ENCODE results near the gene CELF2.

Gene CELF2

DNA sequence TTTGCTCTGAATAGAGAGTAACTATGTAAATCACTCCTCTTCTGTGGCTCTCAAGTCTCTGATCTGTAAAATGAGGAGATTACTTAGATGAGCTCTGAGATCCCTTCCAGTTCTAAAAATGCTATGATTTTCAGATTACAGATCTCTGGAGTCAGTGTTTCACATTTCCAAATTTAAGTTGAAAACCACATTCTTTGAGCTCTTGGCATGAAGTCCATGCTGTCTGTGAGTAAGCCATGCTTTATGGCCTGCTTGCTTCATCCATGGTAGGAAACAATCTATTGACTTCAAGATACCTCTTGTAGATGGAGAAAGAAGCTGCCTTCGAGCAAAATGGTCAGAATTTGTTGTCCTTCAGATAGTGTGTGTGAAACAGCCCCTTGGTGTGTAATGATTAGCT is 64.9 kb downstream of the CELF2 start:
- DNase-seq (ENCODE audit: low spot score in 2 of 2): no peak
- ATAC-seq: no peak
- Mint-ChIP-seq H3K9me3 (no peaks in the 10 kb centered on the region), H3K36me3 (no peaks in the 10 kb centered on the region), H3K4me3 (no peak overlapping the region), H3K4me1 (no peaks in the 10 kb centered on the region), H3K27ac (no peak overlapping the region)

DNA sequence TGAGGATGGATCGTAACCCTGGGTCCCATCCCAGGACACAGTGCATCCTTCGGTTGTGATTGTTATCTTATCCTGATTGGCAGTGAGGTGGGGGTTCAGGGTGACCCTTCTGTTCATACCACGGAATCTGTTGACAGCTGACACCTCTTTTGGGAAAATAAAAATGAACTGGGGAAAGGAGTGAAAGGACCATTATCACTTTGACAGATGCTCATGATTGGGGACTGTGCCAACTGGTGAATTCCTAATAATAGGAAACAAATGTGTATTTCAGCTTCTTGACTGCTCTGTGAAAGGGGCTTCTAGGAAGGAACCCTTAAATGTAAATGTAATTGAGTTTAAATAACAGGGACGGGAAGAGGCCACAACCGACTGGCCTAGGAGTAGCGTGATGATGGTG is 65.4 kb downstream of the CELF2 start:
- DNase-seq (ENCODE audit: low spot score in 2 of 2) (no peak), ATAC-seq (no peak)
- Mint-ChIP-seq H3K36me3 (no peaks in the 10 kb centered on the region), H3K9me3 (no peaks in the 10 kb centered on the region), H3K4me1 (no peaks in the 10 kb centered on the region), H3K4me3 (no peak overlapping the region), H3K27ac (no peak overlapping the region)

DNA sequence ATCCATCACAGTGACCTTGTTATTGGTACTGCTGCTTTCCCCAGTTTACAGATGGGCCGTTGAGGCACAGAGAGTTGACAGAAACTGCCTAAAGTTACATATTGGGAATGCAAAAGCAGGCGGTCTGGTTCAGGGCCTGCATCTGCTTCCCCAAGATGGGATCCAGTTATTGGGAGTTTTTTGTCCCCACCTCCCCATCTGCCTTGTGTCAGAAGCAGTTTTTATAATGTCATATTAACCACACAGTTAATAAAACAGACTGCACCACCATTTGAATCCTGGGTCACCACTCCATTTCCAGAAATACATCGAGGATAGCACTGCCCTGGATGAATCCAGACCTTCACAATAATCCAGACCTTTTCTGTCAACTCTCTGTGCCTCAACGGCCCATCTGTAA is 67.9 kb downstream of the CELF2 start:
- H3K36me3 Mint-ChIP-seq: no peaks in the 10 kb centered on the region
- DNase-seq (ENCODE audit: low spot score in 2 of 2) (no peak), ATAC-seq (no peak)
- H3K9me3 Mint-ChIP-seq: no peaks in the 10 kb centered on the region
- H3K27ac Mint-ChIP-seq: no peak overlapping the region
- no peaks in the 10 kb centered on the region for H3K4me1 Mint-ChIP-seq
- no peak overlapping the region for H3K4me3 Mint-ChIP-seq

DNA sequence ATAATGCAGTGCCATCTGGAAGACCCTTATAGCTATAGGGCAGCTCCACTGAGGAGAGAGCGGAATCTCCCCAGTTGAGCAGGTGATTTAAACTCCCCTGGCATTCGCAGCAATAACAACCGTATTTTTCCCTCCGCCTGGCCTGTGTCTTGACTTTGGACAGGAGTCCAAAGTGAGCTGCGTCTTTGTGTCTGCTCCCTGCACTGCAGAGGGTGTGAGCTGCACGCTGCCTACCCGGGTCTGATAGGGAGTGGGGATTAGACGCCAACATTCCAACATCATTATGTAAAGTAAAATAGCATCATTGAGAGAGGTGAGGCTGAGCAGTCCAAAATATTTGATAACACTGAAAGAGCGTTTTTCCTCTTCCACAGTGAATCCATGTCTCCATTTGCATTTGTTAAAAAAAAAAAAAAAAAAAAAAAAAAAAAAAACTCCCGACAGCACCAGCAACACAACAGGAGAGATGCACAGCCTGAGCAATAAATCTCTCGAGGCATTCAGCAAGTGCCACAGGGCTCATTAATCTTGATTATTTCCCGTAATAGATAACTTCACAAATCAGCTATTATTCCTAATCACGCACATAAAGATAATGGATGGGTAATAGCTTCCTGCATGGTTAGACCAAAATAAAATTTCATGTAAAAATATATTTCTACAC is 68.6 kb downstream of the CELF2 start:
- no peak overlapping the region for H3K27ac Mint-ChIP-seq
- no peaks in the 10 kb centered on the region for H3K4me1 Mint-ChIP-seq

DNA sequence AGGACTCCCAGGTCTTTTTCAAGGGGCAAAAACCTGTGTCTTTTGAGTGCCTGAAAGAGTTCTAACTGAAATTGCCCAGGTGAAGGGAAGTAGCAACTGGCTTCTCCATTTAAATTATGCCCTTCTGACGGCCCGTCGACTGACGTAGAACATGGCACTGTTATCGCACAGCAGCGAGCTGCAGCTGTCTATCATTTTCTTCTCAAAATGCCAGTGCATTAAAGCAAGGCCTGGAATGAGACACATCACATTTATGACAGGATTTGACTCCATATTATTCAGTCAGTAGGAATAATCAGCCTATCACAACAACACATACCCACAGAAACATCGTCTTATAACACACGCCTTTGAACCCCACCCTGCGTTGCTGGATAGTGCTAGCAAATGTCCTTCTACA is 69.7 kb downstream of the CELF2 start:
- no peaks in the 10 kb centered on the region for H3K36me3 Mint-ChIP-seq
- H3K4me3 Mint-ChIP-seq: no peak overlapping the region
- H3K9me3 Mint-ChIP-seq: no peaks in the 10 kb centered on the region
- no peak overlapping the region for H3K27ac Mint-ChIP-seq
- peaks cover 6% of the 10 kb centered on the region for H3K4me1 Mint-ChIP-seq
- ATAC-seq: no peak
- DNase-seq (ENCODE audit: low spot score in 2 of 2): no peak

More for the DNA sequence above, 68.6 kb downstream of the CELF2 start:
- Mint-ChIP-seq H3K9me3 (no peaks in the 10 kb centered on the region), H3K36me3 (no peaks in the 10 kb centered on the region), H3K4me3 (no peak overlapping the region)
- DNase-seq (ENCODE audit: low spot score in 2 of 2) (no peak), ATAC-seq (no peak)

DNA sequence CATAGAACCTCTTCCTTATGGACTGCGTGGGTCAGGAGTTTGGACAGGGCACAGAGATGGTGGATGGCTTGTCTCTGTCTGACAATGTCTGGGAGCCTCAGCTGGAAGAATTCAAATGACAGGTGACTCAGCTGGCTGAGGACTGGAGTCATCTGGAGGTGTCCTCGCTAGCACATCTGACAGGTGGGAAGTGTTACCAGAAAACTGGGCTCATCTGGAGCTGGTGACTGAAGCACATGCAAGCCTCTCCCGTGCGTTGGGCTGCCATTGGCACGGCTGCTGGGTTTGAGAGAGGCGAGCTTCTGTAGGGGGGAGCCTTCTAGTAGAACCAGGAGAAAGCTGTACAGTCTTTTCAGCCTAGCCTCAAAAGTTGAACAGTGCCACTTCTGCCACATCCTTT is 71.0 kb downstream of the CELF2 start:
- DNase-seq (ENCODE audit: low spot score in 2 of 2) (no peak), ATAC-seq (no peak)
- peaks cover 6% of the 10 kb centered on the region for H3K4me1 Mint-ChIP-seq
- no peaks in the 10 kb centered on the region for H3K9me3 Mint-ChIP-seq
- no peaks in the 10 kb centered on the region for H3K36me3 Mint-ChIP-seq
- no peak overlapping the region for H3K27ac Mint-ChIP-seq
- no peak overlapping the region for H3K4me3 Mint-ChIP-seq

DNA sequence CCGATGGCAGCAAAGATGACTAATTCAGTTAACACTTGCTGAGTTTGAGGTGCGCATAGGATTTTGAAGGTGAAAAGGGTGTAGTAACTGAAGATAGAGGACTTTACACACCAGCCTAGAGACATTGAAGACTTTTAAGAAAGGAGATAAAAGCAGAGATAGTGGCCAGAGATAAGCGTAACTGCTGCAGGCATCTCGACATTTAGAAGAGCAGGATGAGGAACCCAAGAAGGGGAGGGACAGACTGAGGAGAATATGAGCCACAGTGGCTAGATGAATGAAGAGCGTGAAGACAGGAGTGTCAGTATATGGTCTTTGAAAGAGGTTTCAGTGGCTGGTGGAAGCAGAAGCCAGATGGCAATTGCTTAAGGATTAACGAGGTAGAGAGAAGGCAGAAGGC is 71.6 kb downstream of the CELF2 start:
- H3K36me3 Mint-ChIP-seq: no peaks in the 10 kb centered on the region
- ATAC-seq: no peak
- no peak overlapping the region for H3K27ac Mint-ChIP-seq
- H3K9me3 Mint-ChIP-seq: no peaks in the 10 kb centered on the region
- peaks cover 6% of the 10 kb centered on the region for H3K4me1 Mint-ChIP-seq
- no peak overlapping the region for H3K4me3 Mint-ChIP-seq
- DNase-seq (ENCODE audit: low spot score in 2 of 2): no peak

DNA sequence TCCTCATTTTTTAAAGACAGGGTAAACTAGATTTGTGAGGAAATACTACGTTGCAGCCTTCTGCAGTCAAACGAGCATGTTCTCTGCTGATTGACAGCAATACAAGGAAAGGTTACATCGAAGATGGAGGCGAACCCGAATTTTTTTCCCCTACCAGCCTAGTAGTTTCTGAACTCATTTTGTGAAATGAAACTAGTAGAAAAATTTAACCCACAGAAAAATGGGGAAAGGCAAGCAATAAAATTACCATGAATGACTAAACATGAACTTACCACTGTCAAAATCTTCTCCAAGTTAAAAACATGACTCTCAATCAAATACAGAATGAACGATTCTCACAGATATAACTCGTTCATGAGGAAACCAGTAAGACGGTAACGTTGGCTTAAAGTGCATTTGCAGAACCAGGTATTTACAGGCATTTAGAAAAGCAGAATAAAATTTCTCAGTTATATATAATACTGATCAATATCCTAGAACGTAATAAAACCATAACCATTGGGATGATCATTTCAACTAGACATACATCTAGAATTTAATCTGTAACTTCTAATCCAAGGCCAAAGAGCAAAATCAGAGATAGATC is 73.9 kb downstream of the CELF2 start:
- no peak overlapping the region for H3K4me3 Mint-ChIP-seq
- no peaks in the 10 kb centered on the region for H3K9me3 Mint-ChIP-seq
- no peaks in the 10 kb centered on the region for H3K36me3 Mint-ChIP-seq
- peaks cover 6% of the 10 kb centered on the region for H3K4me1 Mint-ChIP-seq
- DNase-seq (ENCODE audit: low spot score in 2 of 2) (no peak), ATAC-seq (peak; percentile 54)
- no peak overlapping the region for H3K27ac Mint-ChIP-seq

DNA sequence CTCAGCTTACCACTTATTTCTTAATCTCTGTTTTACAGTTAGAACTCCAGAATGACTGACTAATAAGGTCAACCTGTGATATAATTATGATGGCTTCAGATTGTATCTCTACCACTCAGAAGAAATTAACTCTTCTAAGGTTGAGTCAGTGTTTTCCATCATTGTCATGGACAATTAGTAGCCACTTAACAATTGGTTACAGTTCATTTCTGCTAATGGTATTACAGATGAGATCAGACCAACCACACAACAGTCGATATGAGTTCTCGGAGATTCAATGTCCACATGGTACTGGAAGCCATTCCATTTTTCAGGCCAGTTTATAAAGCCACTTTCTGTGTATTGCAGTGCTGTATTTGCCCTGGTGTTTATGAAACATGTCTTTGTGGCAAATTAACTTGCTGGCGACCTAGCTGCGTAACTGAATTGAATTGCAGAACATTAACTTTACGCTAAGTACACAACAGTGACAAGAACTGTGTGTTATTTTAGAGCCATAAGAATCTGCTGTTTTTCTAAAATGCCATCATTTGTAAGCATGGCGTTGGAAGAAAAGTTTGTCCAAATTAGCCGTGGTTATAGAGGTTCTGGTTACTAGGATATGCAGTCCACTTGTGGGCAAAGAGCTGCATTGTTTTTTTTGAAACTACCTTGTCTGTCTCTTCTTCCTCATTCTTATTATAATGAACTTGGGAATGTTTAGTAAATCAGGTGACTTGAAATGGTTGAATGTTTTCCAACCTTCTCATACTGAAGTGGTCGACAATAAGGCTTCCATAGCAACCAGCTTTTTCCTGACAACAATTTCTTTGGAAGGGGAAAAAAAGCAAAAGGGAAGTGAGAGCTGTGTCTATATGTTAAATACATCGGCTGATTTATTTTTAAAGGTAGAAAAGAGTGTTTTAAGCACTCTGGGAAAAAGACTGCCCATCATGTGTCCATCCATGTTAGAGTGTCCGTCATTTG is 76.4 kb downstream of the CELF2 start:
- Mint-ChIP-seq H3K9me3 (no peaks in the 10 kb centered on the region), H3K4me1 (peaks cover 6% of the 10 kb centered on the region), H3K36me3 (no peaks in the 10 kb centered on the region), H3K4me3 (no peak overlapping the region), H3K27ac (no peak overlapping the region)
- ATAC-seq (peak; percentile 39), DNase-seq (ENCODE audit: low spot score in 2 of 2) (no peak)

DNA sequence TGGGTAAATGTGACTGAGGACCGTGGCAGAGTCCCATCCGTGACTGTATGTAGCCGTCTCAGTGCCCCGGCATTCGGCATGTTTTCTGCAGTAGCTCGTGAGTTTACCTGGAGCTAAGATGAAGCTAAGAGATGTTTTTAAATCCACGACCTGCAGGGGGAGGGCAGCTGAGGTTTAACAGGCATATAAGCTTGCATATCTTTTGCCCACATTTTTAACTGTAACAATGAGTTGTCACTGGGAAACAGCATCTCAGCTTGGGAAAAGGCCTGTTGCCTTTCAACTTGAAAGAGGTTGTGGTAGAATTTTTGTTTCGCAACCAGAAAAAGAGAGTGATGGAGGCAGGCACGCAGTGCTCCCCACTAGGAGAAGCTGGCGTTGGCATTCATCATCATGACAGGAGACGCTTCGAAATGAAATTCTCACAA is 77.7 kb downstream of the CELF2 start:
- H3K9me3 Mint-ChIP-seq: no peaks in the 10 kb centered on the region
- peaks cover 6% of the 10 kb centered on the region for H3K4me1 Mint-ChIP-seq
- ATAC-seq (no peak), DNase-seq (ENCODE audit: low spot score in 2 of 2) (no peak)
- H3K4me3 Mint-ChIP-seq: no peak overlapping the region
- H3K36me3 Mint-ChIP-seq: no peaks in the 10 kb centered on the region
- H3K27ac Mint-ChIP-seq: no peak overlapping the region

DNA sequence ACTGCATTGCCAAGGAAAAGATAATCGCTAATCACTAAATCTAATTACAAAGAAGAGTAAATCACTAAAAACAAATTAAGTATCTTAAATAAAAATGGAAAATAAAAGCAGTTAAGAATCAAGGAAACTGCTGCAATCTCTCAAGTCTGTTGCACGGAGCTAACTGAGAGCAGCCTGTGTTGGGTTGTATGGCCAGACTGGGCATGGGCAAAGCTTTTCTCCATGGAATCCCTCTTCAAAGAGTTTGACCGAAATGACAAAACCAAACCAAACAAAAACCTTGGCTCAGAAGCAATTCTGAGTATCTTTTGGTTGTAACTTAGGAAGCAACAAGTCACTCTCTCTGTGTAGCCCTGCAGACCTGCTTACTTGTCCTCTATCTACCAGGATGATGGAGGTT is 78.8 kb downstream of the CELF2 start:
- Mint-ChIP-seq H3K4me3 (no peak overlapping the region), H3K9me3 (no peaks in the 10 kb centered on the region), H3K27ac (no peak overlapping the region), H3K4me1 (peaks cover 5% of the 10 kb centered on the region), H3K36me3 (no peaks in the 10 kb centered on the region)
- ATAC-seq: no peak
- DNase-seq (ENCODE audit: low spot score in 2 of 2): no peak

DNA sequence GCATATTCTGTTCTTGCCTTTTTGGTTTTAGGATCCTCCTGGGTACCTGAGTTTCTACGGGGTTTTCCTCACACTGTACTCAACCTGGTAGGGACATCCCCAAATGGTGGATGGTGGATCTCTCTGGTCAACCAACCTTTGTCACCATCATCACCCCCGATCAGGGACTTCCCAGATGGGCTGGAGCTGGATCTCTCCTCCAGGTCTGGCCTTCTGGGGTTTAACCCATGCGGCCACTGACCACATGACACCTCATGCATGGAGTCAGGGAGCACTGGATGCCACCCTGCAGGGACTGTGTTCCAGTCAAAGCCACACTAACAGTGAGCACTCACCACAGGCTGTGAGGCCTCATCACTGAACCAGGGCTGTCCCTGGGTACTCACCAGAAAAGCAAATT is 80.0 kb downstream of the CELF2 start:
- Mint-ChIP-seq H3K27ac (no peak overlapping the region), H3K9me3 (no peaks in the 10 kb centered on the region), H3K4me3 (no peak overlapping the region), H3K36me3 (no peaks in the 10 kb centered on the region), H3K4me1 (no peaks in the 10 kb centered on the region)
- ATAC-seq: peak; percentile 81
- no peak for DNase-seq (ENCODE audit: low spot score in 2 of 2)

DNA sequence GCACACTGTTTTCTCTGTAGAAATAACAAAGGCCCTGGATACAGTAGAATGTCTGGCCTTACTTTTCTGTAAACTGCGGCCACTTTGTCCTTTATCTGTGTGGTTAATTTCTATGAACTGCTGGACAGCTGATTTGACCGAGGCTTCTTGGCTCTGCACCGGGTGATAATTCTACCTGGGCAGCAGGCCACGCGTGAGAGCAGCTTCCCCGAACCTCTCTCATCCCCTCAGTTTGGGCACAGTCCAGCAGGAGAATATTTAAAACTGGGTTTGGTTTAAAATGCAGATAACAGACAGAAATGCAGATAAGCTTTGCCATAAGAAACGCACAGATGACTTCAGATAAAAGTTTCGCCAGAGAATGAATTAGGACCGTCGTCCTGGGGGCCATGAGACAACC is 81.0 kb downstream of the CELF2 start:
- no peak overlapping the region for H3K4me3 Mint-ChIP-seq
- H3K9me3 Mint-ChIP-seq: no peaks in the 10 kb centered on the region
- DNase-seq (ENCODE audit: low spot score in 2 of 2): no peak
- no peaks in the 10 kb centered on the region for H3K4me1 Mint-ChIP-seq
- no peak for ATAC-seq
- no peak overlapping the region for H3K27ac Mint-ChIP-seq
- no peaks in the 10 kb centered on the region for H3K36me3 Mint-ChIP-seq

DNA sequence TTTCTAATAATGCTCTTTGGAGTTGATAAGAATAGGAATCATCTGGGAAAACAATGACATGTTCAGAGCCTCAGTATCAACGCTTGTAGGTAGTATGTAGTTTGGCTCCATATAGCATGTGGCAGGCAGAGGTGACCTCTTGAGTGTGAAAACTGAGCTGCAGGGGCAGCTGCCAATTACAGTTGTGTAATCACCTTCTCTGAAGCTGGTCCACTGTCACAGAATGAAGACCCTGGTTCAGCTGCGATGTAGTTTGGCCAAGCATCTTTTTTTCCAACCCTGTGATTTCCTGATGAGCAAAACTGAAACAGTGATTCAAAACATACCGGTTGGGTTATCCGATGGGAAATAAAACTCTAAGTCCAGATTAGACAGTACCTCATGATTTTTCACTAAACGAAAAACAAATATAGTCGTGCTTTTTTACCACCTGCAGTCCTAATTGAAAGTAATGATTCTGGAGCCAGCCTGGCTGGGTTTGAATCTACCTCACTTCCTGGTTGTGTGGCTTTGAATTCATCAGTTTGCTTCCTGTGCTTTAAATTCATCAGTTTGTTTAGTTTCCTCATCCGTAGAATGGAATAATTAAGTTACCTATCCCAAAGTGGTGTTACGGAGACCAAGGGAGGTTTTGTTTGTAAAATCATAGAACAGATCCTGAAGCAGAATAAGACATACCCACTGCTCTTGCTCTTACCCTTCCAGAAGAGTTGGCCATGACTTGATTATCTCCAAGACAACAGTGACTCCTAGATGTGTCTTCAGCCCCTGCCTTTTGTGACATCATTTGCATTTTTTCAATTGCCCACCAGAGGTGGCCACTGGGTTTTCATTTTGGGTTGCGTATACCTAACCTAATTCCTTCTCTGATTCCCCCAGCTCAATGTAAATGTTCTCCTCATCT is 87.4 kb downstream of the CELF2 start:
- DNase-seq (ENCODE audit: low spot score in 2 of 2): no peak
- no peaks in the 10 kb centered on the region for H3K36me3 Mint-ChIP-seq
- peaks cover 10% of the 10 kb centered on the region for H3K4me1 Mint-ChIP-seq
- no peaks in the 10 kb centered on the region for H3K9me3 Mint-ChIP-seq
- H3K4me3 Mint-ChIP-seq: peak overlapping the region; percentile 5
- H3K27ac Mint-ChIP-seq: no peak overlapping the region
- ATAC-seq: peak; percentile 50

DNA sequence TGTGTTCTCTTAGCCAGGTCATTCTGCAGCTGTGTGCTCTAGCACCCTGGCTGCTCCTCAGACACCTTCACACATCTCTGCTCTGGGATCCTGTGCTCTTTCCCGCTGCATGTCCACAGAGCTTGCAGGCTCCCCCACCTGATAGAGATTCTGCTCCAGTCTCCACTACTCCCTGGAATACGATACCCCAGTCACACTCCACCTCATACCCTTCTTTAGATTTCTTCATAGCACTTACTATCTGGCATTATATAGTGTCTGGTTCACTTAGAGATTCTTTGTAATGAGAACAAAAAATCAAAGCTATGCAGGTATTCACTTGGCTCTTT is 88.0 kb downstream of the CELF2 start:
- DNase-seq (ENCODE audit: low spot score in 2 of 2): no peak
- Mint-ChIP-seq H3K27ac (no peak overlapping the region), H3K36me3 (no peaks in the 10 kb centered on the region), H3K9me3 (no peaks in the 10 kb centered on the region), H3K4me3 (peak overlapping the region; percentile 5), H3K4me1 (peaks cover 10% of the 10 kb centered on the region)
- no peak for ATAC-seq
